Measurements from ENCODE around the gene SGIP1.

SGIP1 gene

GRCh38 chr1:66626261-66626660 is 92.3 kb downstream of the SGIP1 start:
- H3K27ac ChIP-seq = no peak overlapping the region
- no peak for TF ChIP-seq CTCF (conservative IDR thresholded peaks at IDR 0.05)

GRCh38 chr1:66628926-66629325 is 95.0 kb downstream of the SGIP1 start:
- no peak for TF ChIP-seq CTCF (conservative IDR thresholded peaks at IDR 0.05)
- no peak overlapping the region for H3K27ac ChIP-seq

GRCh38 chr1:66633159-66633558 is 99.2 kb downstream of the SGIP1 start:
- TF ChIP-seq CTCF (conservative IDR thresholded peaks at IDR 0.05) = no peak
- H3K27ac ChIP-seq = no peak overlapping the region

- TF ChIP-seq CTCF (conservative IDR thresholded peaks at IDR 0.05) = no peak
- H3K27ac ChIP-seq = no peak overlapping the region
These were observed 103.2 kb downstream of the SGIP1 start for GRCh38 chr1:66637146-66637545.

- no peak overlapping the region for H3K27ac ChIP-seq
- no peak for TF ChIP-seq CTCF (conservative IDR thresholded peaks at IDR 0.05)
These were observed 108.0 kb downstream of the SGIP1 start for GRCh38 chr1:66641891-66642473.

GRCh38 chr1:66642992-66643391 is 109.0 kb downstream of the SGIP1 start:
- H3K27ac ChIP-seq = no peak overlapping the region
- no peak for TF ChIP-seq CTCF (conservative IDR thresholded peaks at IDR 0.05)

GRCh38 chr1:66644331-66644730 is 110.4 kb downstream of the SGIP1 start:
- H3K27ac ChIP-seq = no peak overlapping the region
- TF ChIP-seq CTCF (conservative IDR thresholded peaks at IDR 0.05) = no peak
